IPS DF 6.9 (cell line): Measurements from ENCODE around the gene CHST8.
"Not testable (repeated sequence)": the region's sequence is repeated elsewhere in the genome, so short reads cannot be mapped to it uniquely, and the experiment has no call there.

Source experiments
- DNase-seq: peaks from one replicate; pipeline ENCODE4 v3.0.0-alpha.2; 2013; ENCODE audit warnings: low read depth, low spot score
- H3K27ac ChIP-seq: one replicate; pipeline ENCODE4 v1.5.1; 2013; ENCODE audit warnings: low read length, control low read depth
- H3K27me3 ChIP-seq: 2 replicates; pipeline ENCODE4 v1.6.1; 2013; ENCODE audit warnings: mild to moderate bottlenecking, low read length; ENCODE audit not compliant: control insufficient read depth, insufficient read depth
- H3K36me3 ChIP-seq: 2 replicates; pipeline ENCODE4 v1.6.1; 2013; ENCODE audit warnings: low read length; ENCODE audit not compliant: control insufficient read depth, insufficient read depth
- H3K4me1 ChIP-seq: 2 replicates; pipeline ENCODE4 v1.6.1; 2013; ENCODE audit warnings: low read length; ENCODE audit not compliant: control insufficient read depth, insufficient read depth
- H3K4me3 ChIP-seq: 2 replicates; pipeline ENCODE4 v1.5.1; 2013; ENCODE audit warnings: mild to moderate bottlenecking, low read length
- H3K9me3 ChIP-seq: 2 replicates; pipeline ENCODE4 v1.6.1; 2013; ENCODE audit warnings: low read length, inconsistent platforms; ENCODE audit not compliant: control insufficient read depth, insufficient read depth
- WGBS: extraction: QIAGEN DNeasy Blood & Tissue Kit; methylation state at CpG from one replicate; pipeline ENCODE4 v1.1.7; 2013; ENCODE audit warnings: mixed read lengths, missing lambda C conversion rate; ENCODE audit not compliant: insufficient read length, insufficient coverage; 5-methylcytosine and 5-hydroxymethylcytosine counted together

CHST8 gene

DNA sequence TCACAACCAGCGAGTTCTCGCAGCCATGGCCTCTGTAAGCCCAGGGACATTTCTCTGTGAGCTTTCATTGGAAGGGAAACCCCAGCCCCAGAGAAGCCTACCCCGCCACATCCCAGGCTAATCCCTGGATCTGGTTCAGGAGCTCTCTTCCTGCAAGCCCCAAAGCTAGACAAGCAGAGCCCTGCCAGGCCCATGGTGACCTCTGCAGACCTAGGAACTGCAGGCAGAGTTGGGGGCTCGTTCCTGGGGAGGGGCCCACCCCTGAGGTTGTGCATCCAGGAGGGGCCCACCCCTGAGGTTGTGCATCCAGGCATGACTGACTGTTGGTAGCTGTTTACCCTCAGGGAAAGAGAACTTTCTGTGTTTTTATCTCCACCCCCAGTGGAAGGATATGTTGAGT lies 196.7 kb downstream of the CHST8 start:
- Histone ChIP-seq H3K4me3 (no peak overlapping the region), H3K4me1 (peaks cover 3% of the 10 kb centered on the region), H3K27ac (no peak overlapping the region), H3K36me3 (no peaks in the 10 kb centered on the region), H3K9me3 (no peaks in the 10 kb centered on the region), H3K27me3 (no peaks in the 10 kb centered on the region)
- no CpG with 5 or more reads among the region's 4 CpGs for WGBS
- DNase-seq = no peak

DNA sequence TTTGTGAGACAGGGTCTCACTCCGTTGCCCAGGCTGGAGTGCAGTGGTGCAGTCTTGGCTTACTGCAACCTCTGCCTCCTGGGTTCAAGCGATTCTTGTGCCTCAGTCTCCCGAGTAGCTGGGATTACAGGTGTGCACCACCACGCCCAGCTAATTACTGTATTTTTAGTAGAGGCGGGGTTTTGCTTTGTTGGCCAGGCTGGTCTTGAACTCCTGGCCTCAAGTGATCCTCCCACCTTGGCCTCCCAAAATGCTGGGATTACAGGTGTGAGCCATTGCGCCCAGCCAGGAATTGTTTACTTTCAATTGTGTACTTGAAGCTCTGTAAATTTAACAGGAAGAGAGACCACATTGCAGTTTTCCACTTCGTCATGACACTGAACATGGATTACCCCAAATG lies 197.3 kb downstream of the CHST8 start:
- not testable (repeated sequence) for H3K27me3 ChIP-seq, H3K9me3 ChIP-seq, DNase-seq, H3K4me1 ChIP-seq, H3K27ac ChIP-seq, H3K36me3 ChIP-seq, H3K4me3 ChIP-seq
- no CpG with 5 or more reads among the region's 7 CpGs for WGBS

DNA sequence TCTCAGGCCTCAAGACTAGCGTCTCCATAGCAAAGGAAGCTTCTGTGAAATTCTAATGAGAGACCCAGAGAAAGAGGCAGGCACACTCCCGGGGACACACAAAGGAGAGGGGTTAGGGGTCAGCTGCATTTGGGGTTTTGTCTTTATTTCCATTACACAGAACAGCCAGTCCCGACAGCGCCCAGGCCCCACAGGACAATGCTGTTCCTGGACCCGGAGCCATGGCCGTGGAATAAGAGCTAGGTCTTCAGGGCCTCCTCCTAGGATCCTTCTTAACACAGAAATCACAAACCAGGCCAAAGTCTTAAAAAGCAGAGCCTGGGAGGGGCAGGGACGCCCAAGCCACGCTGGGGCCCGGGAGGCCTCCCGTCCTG lies 197.7 kb downstream of the CHST8 start:
- Histone ChIP-seq H3K4me1 (peaks cover 3% of the 10 kb centered on the region), H3K4me3 (peak overlapping the region; percentile 35; the same call in 1 of the 2 replicates), H3K27me3 (no peaks in the 10 kb centered on the region), H3K27ac (no peak overlapping the region), H3K9me3 (no peaks in the 10 kb centered on the region), H3K36me3 (no peaks in the 10 kb centered on the region)
- no CpG with 5 or more reads among the region's 10 CpGs for WGBS
- no peak for DNase-seq

DNA sequence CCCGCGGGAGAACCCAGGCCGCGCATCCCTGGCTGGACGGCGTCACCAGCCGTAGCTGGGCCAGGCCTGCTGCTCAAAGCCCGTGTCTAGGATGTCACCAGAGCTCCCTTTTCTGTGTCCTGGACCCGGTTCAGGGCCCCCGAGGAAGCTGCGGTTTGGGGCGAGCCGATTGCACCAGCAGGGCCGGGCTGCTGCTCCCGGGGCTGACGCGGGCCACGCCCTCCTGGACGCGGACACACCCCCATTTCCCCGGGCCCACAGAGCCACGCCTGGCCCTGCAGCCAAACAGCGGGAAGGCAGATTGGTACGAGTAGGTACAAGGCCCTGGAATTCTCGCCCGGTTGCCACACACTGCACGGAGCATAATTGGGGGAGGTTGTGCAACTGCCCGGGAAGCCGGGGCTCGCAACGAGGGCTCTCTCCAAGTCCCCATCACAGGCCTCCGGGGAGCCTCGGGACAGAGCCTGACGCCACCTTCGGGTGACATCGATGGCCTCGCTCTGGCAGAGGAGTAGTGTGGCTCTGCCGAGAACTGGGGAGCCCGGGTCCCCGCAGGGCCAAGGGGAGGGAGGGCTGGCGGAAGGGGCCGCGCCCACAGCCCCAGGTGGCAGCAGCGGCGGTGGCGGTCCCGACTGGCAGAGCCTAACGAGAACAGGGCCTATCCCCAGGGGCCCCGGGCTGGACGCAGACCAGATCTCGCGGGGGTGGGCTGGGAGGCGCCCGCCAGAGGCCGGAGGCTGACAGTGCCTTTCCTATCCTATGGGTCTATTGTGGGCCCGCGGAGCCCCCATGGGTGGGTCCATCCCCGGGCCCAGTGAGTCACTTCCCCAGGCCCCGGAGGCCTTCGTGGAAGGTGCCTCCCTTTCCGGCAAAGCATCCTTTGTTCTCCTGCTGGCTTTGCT lies 198.4 kb downstream of the CHST8 start:
- Histone ChIP-seq H3K36me3 (no peaks in the 10 kb centered on the region), H3K27me3 (no peaks in the 10 kb centered on the region), H3K4me3 (peak overlapping the region; percentile 35; the same call in 1 of the 2 replicates), H3K4me1 (peaks cover 3% of the 10 kb centered on the region), H3K27ac (no peak overlapping the region), H3K9me3 (no peaks in the 10 kb centered on the region)
- no CpG with 5 or more reads among the region's 61 CpGs for WGBS
- DNase-seq = no peak

DNA sequence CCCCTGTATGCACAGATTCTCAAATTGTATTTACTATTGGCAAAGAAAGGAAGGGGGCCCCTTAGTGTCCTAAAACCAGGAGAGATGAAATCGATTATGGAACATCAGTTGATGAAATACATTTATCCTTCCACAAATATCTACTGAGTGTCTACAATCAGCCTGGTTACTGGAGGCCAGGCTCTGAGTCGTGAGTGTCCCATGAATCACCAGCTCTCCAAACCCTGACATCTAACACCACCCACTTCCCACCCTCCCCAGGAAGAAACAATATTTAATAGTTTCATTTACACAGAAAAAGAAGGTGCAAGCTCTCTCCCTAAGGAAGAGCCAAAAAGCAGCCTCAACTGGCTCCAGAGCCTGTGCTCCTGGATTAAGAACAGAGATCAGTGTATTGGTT lies 200.1 kb downstream of the CHST8 start:
- Histone ChIP-seq H3K4me3 (no peak overlapping the region), H3K27me3 (no peaks in the 10 kb centered on the region), H3K27ac (no peak overlapping the region), H3K36me3 (no peaks in the 10 kb centered on the region), H3K4me1 (peaks cover 3% of the 10 kb centered on the region), H3K9me3 (no peaks in the 10 kb centered on the region)
- no CpG with 5 or more reads among the region's 2 CpGs for WGBS
- DNase-seq = no peak
